Hematopoietic multipotent progenitor cell (in vitro differentiated cells): ENCODE measurements around the gene SLC22A17. TPM values are rescaled to one million over a fixed set of nuclear protein-coding genes. Genes with fewer than 3 reads are reported as not detected.
"Not testable (repeated sequence)": the region's sequence is repeated elsewhere in the genome, so short reads cannot be mapped to it uniquely, and the experiment has no call there.

ENCODE experiments used
- DNase-seq, 3 donors: peaks; one replicate each; pipeline ENCODE4 v3.0.0-alpha.2; 2011 to 2015; ENCODE audit warnings: low read depth in 2 of 3, low spot score in 2 of 3
- total RNA-seq: library from RNA; depleted of rRNA; stranded (reverse); fragments of >200 nt; gene quantifications from one replicate; pipeline ENCODE4 v1.2.3, GENCODE V29; 2012

The SLC22A17 gene
- total RNA-seq, 1 donor, result 23.4 TPM

GRCh38 chr14:23347406-23348296 is 5.0 kb downstream of the SLC22A17 start:
- no peak for DNase-seq

- DNase-seq, result no peak
Observed at GRCh38 chr14:23346693-23347405, 5.8 kb downstream of the SLC22A17 start.

DNA sequence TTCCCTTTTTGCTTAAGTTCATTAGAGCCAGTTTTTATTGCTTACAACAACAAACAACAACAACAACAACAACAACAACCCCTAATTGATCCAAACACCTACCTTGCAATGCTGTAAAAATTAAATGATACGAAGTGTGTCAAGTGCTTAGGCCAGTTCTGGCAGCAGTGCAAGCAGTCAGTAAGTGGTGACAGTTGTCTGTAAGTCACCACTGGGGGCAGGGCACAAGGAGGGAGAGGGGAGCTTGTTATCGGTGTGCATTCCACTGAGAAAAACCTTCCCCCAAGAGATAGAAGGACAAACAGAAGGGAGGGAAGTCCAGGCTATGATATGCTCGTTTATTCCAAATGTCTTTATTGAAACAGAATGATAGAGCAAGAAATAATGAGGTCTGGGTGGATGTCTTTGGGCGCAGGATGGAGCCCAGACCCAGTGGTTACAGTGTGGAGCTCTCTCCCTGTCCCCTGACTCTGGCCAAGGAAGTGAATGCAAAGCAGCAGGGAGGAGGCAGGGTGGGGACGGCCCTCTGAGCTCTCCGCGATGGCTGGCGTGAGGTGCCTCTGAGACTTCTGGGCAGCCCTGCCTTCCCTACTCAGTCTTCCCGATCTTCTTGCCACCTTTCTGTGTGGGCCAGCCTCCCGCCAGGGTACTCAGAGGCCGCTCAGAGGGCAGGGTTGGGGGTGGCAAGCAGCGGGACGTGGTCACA is 6.5 kb downstream of the SLC22A17 start:
- no peak for DNase-seq

DNA sequence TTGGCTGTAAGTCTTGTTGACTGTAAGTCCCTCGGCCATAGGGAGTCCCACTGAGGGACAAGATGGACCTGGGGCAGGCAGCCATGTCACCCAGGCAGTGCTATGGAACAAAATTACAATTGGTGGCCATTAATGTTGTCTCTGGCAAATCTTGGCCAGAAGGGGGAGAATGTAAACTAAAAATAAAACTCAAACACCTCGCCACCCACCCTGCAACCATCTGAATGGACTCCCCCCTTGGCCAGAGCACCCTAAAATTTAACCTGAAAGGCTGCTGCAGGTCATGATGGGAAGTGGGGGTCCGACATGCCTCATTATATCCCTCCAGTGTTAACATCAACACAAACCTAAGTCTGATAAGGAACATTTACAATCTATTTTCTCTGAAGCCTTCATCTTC is 8.2 kb downstream of the SLC22A17 start:
- DNase-seq, result no peak

DNA sequence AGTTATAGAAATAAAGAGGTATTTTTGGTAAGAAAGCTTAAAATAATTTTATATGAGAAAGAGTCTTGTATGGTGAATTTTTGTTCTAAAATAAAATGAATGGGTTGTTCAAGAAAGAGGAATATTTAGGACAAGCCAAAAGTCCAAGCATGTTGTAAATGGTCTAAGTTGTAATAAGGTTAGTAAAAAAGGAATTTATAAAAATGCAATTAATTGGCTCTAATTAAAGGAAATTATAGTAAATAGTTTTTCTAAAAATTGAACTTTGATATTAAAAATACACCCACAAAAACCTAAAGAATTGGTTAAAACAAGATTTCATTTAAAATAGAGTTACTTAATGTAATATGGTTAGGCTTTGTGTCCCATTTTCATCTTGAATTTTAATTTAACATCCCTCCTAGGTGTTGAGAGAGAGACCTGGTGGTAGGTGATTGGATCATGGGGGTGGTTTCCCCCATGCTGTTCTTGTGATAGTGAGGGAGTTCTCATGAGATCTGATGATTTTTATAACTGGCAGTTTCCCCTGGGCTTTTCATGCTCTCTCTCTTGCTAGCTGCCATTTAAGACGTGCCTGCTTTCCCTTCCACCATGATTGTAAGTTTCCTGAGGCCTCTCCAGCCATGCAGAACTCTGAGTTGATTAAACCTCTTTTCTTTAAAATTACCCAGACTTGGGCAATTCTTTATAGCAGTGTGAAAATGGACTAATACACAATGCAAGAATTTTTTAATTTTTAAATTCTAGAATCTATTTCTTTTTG is 13.0 kb downstream of the SLC22A17 start:
- DNase-seq, result no peak

- DNase-seq, result no peak
Observed at GRCh38 chr14:23335623-23336022, 17.1 kb downstream of the SLC22A17 start.

DNA sequence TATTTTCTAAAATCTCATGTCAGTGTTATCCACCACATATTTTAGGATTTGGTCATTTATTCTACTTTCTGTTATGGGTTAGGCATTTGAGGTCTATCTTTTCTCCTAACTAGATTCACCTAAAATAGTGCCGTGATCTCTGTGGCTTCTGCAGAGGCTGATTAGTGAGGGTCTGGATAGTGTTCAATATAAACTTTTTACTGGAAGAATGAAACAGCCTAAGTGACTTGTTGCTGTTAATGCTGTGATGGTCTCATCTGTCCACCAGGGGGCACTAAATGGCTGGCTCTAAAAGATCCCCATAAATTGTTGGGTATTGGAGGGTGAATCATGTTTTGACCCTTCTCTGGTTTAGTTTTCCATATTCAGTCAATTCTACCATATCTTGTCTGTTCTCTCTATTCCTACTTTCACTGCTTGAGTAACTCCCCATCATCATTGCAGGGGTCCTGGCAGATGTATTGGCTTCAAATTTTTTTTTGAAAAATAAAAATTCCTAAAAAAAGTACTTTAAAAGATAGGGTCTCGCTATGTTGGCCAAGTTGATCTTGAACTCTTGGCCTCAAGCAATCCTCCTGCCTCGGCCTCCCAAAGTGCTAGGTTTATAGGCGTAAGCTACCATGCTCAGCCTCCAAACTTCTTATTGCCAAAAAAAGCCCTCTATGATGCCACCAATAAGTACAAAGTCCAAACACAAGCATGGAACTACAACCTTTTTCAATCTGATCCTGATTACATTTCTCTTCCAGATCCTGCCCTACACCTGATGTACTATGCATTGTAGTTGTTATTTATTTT is 24.5 kb downstream of the SLC22A17 start:
- peak; percentile 47 to 86 (median 68) for DNase-seq

DNA sequence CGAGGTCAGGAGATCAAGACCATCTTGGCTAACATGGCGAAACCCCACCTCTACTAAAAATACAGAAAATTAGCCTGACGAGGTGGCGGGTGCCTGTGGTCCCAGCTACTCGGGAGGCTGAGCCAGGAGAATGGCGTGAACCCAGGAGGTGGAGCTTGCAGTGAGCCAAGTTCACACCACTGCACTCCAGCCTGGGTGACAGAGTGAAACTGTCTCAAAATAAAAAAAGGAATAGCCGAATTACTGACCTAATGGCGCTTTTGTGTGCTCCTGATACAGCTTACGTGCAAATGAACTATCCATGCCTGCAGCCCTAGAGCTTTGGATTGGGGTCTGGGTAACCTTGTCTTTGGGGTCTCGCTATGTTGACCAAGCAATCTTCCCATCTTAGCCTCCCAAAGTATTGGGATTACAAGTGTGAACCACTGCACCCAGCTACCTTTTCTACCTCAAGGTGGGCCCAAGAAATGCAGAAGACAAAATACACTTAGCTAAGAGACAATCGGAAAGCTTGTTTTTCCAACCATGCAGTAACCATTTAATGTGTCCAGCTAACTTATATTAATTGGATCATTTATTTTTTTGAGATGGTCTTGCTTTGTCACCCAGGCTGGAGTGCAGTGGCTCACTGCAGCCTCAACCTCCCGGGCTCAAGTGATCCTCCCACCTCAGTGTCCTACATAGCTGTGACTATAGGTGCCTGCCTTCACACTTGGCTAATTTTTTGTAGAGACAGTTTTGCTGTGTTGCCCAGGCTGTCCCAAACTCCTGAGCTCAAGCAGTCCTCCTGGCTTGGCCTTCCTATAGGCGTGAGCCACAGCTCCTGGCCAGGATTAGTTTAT is 26.0 kb downstream of the SLC22A17 start:
- no peak for DNase-seq

DNA sequence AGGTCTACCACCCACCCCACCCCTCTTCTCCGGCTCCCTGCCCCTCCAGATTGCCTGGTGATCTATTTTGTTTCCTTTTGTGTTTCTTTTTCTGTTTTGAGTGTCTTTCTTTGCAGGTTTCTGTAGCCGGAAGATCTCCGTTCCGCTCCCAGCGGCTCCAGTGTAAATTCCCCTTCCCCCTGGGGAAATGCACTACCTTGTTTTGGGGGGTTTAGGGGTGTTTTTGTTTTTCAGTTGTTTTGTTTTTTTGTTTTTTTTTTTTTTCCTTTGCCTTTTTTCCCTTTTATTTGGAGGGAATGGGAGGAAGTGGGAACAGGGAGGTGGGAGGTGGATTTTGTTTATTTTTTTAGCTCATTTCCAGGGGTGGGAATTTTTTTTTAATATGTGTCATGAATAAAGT is 26.9 kb downstream of the SLC22A17 start:
- DNase-seq, result not testable (repeated sequence)

DNA sequence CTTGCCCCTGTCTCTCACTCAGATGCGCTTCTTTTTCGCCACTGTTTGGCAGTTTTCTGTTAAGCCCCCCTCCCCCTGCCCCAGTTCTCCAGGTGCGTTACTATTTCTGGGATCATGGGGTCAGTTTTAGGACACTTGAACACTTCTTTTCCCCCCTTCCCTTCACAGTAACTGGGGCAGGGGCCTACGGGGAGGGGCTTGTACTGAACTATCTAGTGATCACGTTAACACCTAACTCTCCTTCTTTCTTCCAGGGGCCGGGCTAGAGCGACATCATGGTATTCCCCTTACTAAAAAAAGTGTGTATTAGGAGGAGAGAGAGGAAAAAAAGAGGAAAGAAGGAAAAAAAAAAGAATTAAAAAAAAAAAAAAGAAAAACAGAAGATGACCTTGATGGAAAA is 27.7 kb downstream of the SLC22A17 start:
- no peak for DNase-seq

DNA sequence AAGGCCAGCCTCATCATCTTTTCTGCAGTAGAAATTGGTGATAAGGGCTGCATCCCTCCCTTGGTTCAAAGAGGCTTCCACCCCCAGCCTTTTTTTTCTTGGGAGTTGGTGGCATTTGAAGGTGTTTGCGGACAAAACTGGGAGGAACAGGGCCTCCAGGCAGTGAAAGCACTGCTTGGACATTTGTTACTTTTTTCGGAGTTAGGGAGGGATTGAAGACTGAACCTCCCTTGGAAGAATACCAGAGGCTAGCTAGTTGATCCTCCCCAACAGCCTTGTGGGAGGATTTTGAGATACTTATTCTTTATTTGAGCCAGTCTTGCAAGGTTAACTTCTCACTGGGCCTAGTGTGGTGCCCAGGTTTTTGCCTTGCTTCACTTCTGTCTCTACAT is 28.2 kb downstream of the SLC22A17 start:
- DNase-seq, result no peak

DNA sequence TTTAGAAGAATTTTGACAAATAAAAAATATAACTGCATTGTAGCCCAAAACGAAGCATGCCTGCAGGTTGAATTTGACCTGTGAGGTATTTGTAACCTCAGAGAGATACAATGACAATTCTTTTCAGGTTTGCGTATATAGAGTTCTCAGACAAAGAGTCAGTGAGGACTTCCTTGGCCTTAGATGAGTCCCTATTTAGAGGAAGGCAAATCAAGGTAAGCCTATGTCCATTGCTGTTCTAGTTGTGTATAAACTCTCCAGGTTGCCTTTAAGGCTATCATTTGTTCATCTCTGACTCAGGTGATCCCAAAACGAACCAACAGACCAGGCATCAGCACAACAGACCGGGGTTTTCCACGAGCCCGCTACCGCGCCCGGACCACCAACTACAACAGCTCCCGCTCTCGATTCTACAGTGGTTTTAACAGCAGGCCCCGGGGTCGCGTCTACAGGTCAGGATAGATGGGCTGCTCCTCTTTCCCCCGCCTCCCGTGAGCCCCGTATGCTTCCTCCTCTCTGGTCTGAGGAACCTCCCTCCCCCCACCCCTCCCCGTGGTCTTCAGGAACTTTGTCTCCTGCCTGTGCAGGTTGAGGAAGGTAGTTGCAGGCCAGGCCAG is 28.7 kb downstream of the SLC22A17 start:
- no peak for DNase-seq

- DNase-seq, result no peak
Observed at GRCh38 chr14:23322568-23323517, 29.8 kb downstream of the SLC22A17 start.

- DNase-seq, result peak in 2 of 3 donors; percentile 42 to 55
Observed at GRCh38 chr14:23321572-23322547, 30.8 kb downstream of the SLC22A17 start.

DNA sequence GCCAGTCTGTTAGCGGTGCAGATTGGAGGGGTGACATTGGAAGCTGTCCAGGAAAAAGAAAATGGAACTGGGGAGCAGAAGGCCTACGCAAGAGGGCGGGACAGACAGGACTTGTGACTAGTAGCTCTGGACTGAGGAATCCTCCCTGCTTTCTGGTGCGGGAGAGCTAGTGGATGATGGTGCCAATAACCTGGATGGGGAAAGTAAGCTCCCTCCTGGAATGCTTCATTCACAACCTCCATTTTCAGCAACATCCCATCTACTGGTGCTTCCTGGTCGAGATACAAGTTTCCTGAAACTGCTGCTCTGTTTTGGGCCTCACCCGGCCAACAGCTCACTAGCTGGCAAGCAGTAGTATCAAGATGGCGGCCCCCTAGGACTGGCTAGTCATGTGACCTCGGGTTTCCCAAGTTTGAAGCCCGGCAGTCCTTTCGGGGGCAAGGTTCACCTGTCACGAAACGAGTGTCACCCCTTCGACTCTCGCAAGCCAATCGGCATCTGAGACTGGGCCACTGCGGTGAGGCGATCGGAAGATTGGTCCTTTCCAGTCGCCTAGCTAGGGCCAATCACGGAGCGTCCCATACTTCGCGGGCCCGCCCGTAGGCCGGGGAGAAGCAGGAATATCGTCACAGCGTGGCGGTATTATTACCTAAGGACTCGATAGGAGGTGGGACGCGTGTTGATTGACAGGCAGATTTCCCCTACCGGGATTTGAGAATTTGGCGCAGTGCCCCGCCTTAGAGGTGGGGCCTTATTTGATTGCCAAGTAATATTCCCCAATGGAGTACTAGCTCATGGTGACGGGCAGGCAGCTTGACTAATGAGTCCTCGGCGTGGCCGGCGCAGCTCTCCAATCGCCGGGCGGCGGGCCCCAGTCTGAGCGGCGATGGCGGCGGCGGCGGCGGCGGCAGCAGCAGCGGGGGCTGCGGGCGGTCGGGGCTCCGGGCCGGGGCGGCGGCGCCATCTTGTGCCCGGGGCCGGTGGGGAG is 31.8 kb downstream of the SLC22A17 start, which contains the start of gene PABPN1:
Gene PABPN1 (plus strand): TSS at position 874 of the 988 bp plus-strand sequence. CDS start 13 bp downstream, at position 887.
- DNase-seq, result peak; percentile 96 to 100 (median 100)
